ENCODE results near the gene ARSA.

Gene ARSA

DNA sequence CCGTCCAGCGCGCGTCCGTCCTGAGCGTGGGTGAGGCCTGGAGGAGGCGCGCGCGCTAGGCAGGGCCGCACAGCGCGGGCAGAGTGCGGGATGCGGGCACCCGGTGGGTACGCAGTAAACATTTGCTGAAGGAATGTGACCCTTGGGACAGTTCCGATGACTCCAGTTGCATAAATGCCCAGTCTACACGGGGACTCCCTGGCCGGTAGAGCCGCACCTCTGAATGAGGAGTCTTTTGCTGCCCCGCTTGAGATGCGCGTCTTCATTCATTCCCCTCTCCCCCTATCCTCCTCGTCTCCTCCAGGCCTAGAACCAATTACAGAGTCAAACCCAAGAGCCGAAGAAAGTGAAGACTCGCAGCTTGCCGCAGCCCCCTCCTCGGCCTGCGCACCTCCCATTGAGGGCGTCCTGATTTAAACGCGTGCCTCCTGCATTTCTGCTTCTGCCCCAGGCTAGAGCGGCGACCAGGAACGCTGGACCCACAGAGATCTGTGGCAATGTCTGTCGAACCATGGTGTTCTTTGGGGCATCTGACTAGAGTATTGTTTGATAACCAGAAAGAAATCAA lies 44.6 kb downstream of the ARSA start:
- no peak for DNase-seq (ENCODE audit: extremely low spot score, insufficient read length, low read depth)

DNA sequence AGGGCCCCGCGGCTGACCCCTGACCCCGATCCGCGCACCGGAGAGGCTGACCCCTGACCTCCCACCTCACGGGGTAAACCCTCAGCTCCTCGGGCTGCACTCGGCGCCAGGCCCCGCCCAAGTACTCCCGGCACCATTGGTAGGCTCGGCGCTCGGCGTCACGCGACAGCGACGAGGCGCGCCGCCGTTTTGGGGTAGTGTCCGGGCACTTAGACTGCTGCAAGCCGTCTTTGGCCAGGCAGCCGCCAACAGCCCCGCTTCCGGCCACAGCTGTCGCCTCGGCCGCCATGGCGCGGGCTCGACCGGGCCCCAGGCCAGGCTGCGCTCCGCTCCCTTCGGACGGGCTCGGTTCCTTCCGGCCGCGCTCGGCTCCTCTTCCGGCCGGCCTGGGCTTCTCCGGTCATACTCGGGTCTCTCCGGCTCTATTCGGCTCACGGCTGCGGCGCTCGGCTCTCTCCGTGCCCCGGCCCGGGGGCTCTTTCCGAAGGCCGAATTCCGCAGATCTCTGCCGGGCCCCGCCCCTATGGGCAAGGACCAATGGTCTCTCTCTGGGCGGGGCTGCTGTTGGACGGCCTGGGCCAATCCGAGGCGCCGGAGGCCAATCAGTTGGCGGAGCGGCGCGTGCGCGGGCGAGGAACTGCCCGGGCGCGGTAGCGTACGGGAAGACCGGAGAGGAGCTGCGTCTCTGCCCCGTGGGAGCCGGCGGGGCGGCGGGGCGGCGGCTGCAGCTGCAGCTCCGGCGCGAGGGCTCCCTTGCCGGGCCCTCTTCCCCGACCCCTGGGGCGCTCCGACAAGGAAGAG lies 45.3 kb downstream of the ARSA start, which contains the start of gene CHKB:
Gene CHKB (minus strand): TSS at position 357 of the 801 bp plus-strand sequence. CDS start 68 bp downstream, at position 289.
- peak; percentile 100 for FAIRE-seq
- DNase-seq (ENCODE audit: extremely low spot score, insufficient read length, low read depth) = peak; percentile 99

More for the DNA sequence above, 44.6 kb downstream of the ARSA start:
- FAIRE-seq = no peak

DNA sequence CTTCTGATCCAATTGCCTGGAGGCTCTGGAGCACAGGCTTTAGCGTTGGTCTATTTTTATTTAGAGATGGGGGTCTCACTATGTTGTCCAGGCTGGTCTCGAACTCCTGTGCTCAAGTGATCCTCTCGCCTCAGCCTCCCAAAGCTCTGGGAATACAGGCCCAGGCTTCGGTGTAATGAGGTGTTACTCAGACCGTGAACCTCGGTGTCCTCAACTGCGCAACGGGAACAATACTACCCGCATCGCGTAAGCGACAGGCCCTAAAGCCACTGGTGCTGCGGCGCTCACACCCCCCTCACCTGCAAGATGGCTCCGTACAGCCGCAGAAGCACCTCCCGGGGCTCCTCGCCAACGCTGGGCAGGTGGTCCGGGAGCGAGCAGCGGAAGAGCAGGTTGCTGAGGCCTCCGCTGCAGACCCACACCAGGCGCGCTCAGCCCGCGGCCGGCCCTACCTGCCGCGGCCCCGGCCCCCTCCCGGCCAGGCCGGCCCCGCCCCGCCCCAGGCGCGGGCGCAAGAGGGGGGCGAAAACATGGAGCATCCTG lies 45.9 kb downstream of the ARSA start:
- FAIRE-seq (no peak), DNase-seq (ENCODE audit: extremely low spot score, insufficient read length, low read depth) (no peak)

DNA sequence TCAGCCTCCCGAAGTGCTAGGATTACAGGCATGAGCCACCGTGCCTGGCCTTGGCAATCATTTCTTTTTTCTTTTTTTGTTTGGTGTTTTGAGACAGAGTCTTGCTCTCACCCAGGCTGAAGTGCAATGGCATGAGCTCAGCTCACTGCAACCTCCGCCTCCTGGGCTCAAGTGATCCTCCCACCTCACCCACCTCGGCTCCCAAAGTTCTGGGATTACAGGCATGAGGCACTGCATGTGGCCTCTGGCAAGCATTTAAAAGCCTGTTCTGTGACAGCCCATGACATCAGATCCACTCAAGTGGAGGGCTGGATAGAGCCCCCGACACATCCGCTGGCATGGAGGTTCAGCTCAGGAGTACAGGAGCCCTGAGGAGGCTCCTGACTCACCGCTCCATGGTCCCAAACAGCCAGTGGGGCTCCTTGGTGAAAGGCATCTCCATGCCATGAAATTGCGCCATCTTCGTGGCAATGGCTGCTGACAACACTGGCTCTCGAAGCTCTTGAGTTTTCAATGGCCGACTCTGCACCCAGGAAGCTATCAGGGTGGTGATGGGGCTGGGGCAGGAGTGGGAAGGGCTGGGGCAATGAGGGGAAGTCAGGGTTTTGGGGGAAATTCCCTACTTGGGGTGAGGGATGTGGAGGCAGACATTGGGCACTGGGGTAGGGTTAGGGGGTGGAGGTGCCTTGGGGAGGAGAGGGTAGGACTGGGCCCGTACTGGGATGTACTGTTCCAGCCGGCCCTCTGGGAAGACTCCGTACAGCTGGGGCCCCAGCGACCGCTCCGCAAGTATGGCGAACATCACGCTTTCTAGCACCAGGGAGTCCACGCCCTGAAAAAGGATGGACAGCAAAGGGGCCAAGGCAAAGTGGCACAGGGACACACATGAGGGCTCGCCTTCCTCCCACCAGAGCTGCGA lies 46.7 kb downstream of the ARSA start:
- DNase-seq (ENCODE audit: extremely low spot score, insufficient read length, low read depth) = no peak
- FAIRE-seq = no peak

DNA sequence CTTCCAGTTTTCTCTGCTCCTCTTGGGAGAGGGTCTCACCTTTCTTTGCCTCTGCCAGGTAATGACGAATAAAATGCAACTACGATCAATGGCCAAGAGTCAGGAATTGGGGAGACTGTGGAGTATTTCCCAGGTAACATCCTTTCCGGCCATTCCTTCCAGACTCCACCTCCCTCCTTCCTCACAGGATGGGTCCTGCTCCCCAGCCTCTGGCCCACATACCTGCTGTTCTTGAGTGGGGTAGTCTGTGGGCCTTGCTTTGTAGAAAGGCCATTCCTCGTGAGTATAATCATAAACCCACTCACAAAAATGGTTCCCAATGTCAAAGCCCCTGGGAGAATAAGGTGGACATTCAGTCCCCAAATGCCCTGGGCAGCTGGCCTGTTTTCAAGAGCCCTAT lies 48.2 kb downstream of the ARSA start:
- DNase-seq (ENCODE audit: extremely low spot score, insufficient read length, low read depth) = no peak
- FAIRE-seq = no peak

DNA sequence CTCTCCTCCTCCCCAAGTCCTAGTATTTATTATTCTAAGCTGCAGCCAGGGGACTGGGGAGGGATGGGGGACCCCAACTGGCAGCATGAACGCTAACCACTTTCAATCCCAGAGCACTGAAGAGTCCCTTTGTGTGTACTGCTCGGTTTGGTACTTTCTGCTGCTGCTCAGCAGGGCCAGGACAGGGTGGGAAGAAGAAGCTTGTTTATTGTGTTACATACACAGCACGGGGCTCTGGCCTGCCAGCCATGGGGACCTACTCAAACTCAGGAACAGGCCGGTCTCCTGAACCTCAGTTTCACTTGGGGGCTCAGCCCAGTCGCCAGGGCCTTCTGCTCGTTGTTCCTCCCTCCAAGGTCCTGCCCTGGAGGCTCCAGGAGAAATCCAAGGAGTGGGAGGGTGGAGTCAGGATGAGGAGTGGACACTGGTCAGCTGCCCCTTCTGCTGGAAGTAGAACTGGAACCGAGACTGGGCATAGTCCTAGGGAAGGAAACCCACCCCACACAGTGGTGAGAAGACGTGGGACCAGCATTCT lies 49.1 kb downstream of the ARSA start:
- DNase-seq (ENCODE audit: extremely low spot score, insufficient read length, low read depth) (no peak), FAIRE-seq (no peak)

DNA sequence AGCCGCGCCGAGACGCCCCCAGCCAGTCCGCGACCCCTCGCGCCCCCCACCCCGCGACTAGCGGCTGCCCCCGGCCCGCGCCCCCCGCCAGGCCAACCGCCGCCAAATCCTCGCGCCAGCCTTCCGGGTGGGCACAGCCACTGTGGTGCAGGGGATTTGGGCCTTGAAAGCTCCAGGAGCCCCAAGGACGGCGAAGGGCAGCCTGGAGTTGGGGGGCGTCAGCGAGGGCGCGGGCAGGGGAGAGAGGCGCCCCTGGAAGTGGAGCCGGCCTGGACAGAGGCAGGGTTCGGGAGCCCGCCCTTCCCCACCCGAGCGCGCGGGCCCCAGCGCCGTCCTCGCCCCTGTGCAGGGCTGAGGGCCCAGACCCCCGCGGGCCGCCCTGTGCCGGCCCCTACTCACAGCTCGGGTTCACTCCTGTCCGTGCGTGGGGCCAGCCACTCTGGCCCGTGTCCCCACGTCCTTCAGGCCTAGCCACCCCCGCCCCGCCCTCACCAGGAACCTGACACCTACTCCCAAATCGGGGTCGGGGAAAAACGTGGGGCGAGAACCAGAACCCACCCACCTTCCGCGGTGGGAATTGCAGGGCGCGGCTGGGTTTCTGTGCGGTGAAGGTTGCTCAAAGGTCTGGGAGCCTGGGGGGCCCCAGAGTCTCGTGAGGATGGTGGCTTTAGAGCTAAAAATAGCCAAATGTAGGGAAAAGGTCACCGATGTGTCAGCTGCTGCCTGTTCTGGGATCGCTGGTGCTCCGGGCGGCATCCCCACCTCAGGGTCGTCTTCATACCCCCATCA lies 49.8 kb downstream of the ARSA start, which contains the start of gene CPT1B:
Gene CPT1B (minus strand): TSS at position 441 of the 789 bp plus-strand sequence. CDS start 512 bp downstream, outside the sequence.
- FAIRE-seq (no peak), DNase-seq (ENCODE audit: extremely low spot score, insufficient read length, low read depth) (no peak)

DNA sequence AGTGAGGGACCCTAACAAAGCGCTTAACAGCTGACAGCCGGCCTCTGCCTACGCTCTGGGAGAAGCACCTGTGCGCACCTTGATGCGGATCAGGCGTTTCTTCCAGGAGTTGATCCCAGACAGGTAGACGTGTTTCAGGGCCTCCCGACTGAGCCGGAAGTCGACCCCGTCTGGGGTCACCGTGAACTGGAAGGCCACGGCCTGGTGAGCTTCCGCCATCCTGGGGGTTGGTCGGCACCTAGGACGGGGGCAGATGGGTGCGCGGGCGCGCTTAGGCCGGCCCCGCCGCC lies 50.3 kb downstream of the ARSA start:
- FAIRE-seq (no peak), DNase-seq (ENCODE audit: extremely low spot score, insufficient read length, low read depth) (no peak)

DNA sequence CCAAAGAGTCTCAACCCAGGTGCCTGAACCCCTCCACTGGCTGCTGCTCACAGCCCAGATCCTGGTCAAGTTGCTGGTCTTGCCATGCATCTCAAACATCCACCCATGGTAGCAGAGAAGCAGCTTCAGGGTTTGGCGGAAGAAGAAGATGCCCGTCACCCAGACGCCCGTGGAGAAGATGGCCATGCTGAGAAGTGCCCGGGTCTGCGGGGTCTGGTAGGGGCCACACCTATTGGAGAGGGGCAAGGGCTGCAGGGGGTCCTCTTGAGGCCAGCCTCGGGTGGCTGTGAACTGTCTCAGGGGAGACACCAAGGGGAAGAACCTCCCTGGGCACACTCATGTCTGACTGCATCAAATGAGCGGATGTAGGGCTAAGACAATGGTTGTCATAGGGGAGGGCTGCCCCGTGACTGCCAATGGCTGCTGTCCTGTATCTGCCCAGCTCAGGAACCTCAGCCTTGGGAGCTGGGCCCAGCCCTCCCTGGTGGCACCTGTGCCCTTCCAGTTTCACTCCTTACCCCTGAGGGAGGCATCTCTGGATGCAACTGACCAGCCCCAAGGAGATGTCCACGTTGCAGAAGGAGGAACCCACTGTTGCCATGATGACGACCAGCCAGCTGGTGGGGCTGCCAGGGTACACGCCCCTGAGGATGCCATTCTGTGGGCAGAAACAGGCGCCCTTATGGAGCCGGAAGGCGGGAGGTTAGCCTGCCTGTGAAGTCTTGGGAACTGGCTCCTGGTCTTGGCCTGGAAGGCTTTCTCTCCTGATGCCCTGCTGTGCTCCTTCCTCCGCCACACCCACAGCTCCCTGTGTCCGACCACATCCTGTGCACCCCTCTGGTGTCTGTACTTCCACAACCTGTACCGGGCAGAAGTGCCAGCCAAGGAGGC lies 50.9 kb downstream of the ARSA start:
- no peak for FAIRE-seq
- no peak for DNase-seq (ENCODE audit: extremely low spot score, insufficient read length, low read depth)

DNA sequence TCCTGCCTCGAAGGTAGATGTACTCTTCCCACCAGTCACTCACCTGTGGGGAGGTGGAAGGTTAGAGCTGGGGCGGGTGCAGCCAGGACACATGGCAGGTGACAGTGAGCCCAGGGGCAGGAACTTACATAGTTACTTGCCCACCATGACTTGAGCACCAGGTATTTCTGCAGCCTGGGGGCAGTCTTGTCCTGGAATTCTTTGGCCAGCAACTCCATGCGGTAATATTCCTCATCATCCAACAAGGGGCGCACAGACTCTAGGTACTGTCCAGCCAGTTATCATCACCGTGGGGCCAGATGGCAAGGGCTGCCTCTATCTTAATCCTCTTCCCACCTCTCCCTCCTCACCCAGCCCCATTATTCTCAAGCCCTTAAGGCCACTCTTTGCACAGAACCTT lies 51.9 kb downstream of the ARSA start:
- DNase-seq (ENCODE audit: extremely low spot score, insufficient read length, low read depth) (no peak), FAIRE-seq (no peak)

DNA sequence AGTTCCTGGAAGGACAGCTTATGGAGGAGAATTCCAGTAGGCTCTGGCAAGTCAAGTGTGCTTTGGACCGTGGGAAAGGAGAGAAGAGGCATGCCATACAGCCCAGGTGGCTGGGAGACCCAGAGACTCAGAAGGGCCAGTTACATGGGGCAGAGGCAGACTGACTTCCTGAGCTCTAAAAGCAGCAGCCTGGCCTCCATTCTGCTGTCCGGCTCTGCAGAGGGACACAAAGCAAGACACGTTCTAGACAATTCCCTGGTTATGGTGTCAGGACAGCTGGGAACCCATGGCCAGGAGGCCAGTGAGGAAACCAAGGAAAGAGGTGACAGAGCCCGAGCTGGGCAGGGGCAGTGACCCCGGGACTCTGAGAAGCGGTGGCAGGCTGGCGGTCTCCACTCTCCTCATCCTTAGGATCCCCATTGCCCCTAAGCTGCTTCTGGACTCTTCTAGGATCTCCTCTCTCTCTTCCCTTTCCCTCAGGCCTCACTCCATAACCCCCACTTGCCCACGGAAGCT lies 52.5 kb downstream of the ARSA start:
- no peak for FAIRE-seq

More for the DNA sequence above, 52.5 kb downstream of the ARSA start:
- no peak for DNase-seq (ENCODE audit: extremely low spot score, insufficient read length, low read depth)

Data from GM18507 (cell line).